ENCODE results near the gene MYPN. TPM values are rescaled to one million over a fixed set of nuclear protein-coding genes. Genes with fewer than 3 reads are reported as not detected.

Gene MYPN
- total RNA-seq, 1 donor from 2014 or later = not detected

GRCh38 chr10:68090586-68090985 lies 18.7 kb upstream of the MYPN start:
- no peak for DNase-seq (ENCODE audit: low spot score)

DNA sequence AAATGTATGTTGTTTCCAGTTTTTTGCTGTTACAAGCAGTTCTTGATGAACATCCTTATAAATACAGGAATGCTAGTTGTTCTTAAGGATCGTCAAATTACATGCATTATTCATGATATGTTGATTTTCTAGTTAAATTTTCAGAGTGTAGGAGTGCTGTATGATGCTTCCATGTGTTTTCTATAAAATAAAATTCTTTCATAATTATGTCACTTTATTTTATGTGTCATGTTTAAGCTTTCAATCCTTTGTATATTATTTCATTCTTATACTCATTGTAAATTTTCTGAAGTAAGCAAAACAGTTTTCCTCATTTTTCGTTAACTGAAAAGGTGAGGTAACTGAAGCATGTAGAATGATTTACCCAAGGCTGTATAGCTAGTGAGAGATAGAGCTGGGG lies 16.8 kb upstream of the MYPN start:
- DNase-seq (ENCODE audit: low spot score) = no peak

GRCh38 chr10:68095153-68095552 lies 14.1 kb upstream of the MYPN start:
- DNase-seq (ENCODE audit: low spot score) = no peak

- peak; percentile 71 for DNase-seq (ENCODE audit: low spot score)
Observed at GRCh38 chr10:68096913-68097516, 12.3 kb upstream of the MYPN start.

DNA sequence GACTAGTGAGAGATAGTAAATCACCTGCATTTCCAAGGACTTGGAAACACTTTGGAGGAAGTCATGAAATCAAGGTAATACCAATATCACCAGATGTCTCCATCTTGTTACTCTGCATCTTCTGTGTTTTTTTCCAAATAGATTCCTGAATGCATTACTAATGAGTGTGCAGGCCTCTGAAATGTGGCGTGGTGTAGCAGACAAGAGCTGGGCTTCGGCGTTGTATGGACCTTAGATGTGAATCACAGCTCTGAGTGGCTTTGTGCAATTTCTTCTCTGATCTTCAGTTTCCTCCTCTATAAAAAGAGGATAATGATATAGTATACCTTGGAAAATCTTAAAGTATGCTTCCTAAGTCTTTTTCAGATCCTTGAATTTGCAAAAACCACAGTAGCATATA lies 9.6 kb upstream of the MYPN start:
- no peak for DNase-seq (ENCODE audit: low spot score)

GRCh38 chr10:68101066-68101465 lies 8.2 kb upstream of the MYPN start:
- DNase-seq (ENCODE audit: low spot score) = no peak

DNA sequence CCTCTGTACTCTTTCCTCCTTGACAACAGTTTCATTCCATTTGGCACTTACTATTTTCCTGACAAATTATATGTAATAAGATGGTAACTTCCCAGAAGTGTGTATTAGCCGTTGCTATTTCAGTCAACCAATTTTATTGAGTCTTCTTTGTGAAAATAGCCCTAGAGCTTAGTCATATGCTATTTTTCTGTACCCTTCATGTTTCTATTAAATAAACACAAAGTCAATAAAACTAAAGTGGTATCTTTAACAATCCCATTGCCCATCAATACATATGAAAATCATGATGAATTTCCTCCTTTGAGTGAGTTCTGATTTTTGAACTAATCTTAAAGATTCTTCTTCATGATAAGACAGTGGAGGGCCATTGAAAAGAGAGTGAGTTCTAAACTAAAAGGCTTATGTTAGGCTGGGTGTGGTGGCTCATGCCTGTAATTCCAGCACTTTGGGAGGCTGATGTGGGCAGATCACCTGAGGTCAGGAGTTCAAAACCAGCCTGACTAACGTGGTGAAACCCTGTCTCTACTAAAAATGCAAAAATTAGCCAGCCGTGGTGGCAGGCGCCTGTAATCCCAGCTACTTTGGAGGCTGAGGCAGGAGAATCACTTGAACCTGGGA lies 5.9 kb upstream of the MYPN start:
- no peak for DNase-seq (ENCODE audit: low spot score)

- no peak for DNase-seq (ENCODE audit: low spot score)
Observed at GRCh38 chr10:68103901-68104300, 5.4 kb upstream of the MYPN start.

- DNase-seq (ENCODE audit: low spot score) = no peak
Observed at GRCh38 chr10:68105820-68106219, 3.5 kb upstream of the MYPN start.

DNA sequence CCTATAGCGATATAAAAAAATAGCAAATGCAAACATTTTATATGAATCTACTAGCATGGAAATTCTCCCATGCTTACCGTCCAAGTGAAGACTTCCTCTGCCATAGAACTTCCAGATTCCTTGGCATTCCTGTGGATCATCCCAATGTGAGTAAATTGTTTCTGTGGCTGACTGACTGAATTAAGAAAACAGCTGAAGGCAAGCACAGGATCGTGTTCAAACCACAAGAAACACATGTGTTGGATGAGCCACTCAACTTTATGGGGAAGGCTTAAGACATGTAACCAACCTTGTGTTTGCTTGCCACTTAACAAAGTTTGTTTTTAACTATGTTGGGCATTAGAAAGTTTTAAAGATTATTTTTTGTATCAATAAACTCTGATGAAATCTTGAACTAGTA lies 2.6 kb upstream of the MYPN start:
- DNase-seq (ENCODE audit: low spot score) = no peak

- DNase-seq (ENCODE audit: low spot score) = no peak
Observed at GRCh38 chr10:68107651-68108050, 1.6 kb upstream of the MYPN start.

DNA sequence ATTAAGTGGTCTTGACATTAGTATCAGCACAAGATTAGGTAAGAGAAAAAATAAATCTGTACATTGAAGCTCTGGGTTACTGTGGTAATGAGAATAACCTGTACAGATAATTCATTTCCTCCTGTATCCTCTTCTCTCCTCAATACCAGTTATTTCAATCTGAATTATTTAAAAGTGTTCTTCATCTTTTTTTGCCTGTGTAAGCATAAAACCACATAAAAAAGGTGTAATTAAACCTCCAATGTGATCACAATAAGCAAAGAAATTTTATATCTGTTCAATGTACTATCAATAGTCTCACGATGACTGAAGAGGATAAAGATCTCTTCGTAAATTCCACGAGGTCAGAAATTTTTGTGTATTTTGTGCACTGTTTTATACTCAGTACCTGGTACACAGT lies 1.2 kb upstream of the MYPN start:
- DNase-seq (ENCODE audit: low spot score) = no peak

GRCh38 chr10:68108653-68109052 lies 635 bp upstream of the MYPN start:
- no peak for DNase-seq (ENCODE audit: low spot score)

DNA sequence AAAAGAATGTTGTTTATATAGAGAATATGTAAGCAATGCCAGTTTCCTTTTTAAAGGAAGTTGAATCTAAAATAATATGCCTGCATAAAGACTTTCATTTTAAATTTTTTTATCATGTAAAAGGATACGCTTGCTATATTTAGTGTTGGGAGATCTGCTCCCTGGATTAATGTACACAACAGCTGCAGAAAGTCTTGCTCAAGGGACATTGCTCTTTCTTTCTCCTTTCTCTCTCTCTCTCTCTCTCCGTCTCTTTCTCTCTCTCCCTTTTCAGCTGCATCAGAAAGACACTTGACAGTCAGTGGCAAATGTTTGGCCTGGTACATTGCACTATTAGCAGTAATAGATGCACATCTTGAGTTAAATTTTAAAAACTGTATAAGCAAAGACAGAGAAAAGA lies 739 bp downstream of the MYPN start:
- DNase-seq (ENCODE audit: low spot score) = no peak

GRCh38 chr10:68111584-68111983 lies 2.3 kb downstream of the MYPN start:
- no peak for DNase-seq (ENCODE audit: low spot score)

- no peak for DNase-seq (ENCODE audit: low spot score)
Observed at GRCh38 chr10:68112837-68113236, 3.5 kb downstream of the MYPN start.

DNA sequence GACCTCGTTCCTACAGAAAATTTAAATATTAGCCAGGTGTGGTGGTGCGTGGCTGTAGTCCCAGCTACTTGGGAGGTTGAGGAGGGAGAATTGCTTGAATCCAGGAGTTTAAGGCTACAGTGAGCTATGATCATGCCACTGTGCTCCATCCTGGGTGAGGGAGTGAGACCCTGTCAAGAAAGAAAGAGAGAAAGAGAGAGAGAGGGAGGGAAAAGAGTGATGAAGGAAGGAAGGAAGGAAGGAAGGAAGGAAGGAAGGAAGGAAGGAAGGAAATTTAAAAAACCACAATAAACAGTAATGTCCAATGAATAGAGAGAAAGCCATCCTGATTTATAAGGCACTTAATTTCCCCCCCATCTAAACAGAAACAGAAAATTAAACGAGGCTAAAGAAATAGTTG lies 9.4 kb downstream of the MYPN start:
- no peak for DNase-seq (ENCODE audit: low spot score)

- no peak for DNase-seq (ENCODE audit: low spot score)
Observed at GRCh38 chr10:68121020-68121743, 11.9 kb downstream of the MYPN start.

DNA sequence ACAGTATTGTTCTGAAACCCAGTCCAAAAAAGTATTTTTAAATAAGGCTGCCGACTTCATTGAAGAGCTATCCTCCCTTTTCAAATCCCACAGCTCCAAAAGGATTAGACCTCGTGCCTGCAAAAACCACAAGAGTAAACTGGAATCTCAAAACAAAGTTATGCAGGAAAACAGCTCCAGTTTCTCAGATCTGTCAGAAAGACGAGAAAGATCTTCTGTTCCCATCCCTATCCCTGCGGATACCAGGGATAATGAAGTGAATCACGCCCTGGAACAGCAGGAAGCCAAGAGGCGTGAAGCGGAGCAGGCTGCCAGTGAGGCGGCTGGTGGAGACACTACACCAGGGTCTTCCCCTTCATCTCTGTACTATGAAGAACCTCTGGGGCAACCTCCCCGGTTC lies 12.6 kb downstream of the MYPN start:
- DNase-seq (ENCODE audit: low spot score) = no peak

DNA sequence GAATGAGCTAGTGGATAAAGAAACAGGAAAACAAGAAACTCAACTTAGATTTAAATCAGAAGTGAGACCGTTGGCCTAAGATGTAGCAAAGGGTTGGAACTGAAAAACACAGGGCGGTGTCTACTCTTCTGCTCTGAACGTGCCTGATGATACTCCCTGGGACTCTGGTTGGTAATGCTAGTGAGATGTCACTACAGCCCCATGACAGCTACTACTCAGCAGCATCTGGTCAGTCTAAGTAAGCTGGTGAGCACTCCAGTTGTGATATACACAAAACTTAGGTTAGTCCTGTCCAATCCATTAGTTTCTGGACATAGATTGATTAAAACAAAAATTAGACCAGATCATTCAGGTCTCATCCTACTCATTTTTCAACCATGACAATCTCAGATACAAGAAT lies 15.4 kb downstream of the MYPN start:
- DNase-seq (ENCODE audit: low spot score) = no peak

DNA sequence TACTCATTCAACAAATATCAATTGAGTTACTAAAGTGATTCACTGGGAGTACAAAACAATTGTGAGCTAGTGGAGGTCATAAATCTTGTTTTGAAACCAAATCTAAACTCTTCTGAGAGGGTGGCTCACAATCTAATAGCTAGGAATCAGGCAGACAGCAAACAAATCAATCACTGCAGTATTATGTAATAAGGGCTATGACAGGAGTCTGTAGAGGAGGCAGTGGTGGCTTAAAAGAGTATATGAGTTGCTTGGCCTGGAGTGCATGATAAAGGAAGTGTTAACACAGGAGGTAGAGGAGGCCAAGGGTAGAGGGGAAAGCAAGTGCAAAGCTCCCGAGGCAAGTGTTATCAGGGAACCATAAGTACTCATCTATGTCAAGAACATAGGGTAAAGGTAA lies 16.5 kb downstream of the MYPN start:
- DNase-seq (ENCODE audit: low spot score) = no peak

GRCh38 chr10:68128015-68128414 lies 18.7 kb downstream of the MYPN start:
- DNase-seq (ENCODE audit: low spot score) = no peak

DNA sequence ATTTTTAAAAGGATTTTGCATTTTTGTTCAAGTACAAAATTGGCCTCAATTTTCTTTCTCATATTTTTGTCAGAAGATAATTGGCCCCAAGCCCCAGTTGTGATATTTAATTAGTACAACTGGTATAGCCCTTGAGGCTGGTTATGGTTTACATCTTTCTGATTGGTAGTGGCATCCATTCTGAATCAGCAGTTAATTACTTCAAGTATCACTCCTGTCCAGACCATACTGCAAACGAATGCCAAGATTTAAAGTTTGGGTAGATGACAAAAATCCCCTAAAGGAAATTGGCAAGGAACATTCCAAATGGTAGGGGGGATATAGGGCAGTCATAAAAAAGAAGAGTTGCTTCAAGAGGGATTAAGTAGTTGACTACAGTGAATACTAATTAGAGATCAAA lies 23.1 kb downstream of the MYPN start:
- no peak for DNase-seq (ENCODE audit: low spot score)

Measured in mucosa of gallbladder (tissue), 1 donor.